Measurements from ENCODE around the gene LRFN2.

LRFN2 gene

GRCh38 chr6:40510442-40510841 is 76.7 kb downstream of the LRFN2 start:
- no peak for TF ChIP-seq CTCF (IDR thresholded peaks at IDR 0.05; ENCODE audit: borderline replicate concordance, control extremely low read depth, extremely low read depth, insufficient read depth, missing control alignments)
- DNase-seq (ENCODE audit: low spot score): no peak
- in situ Hi-C loops (cut with MboI; ENCODE audit: low sequenced_read_pairs, unreplicated experiment): no loop called here

GRCh38 chr6:40509716-40510260 is 77.4 kb downstream of the LRFN2 start:
- DNase-seq (ENCODE audit: low spot score): no peak
- in situ Hi-C loops (cut with MboI; ENCODE audit: low sequenced_read_pairs, unreplicated experiment): no loop called here
- TF ChIP-seq CTCF (IDR thresholded peaks at IDR 0.05; ENCODE audit: borderline replicate concordance, control extremely low read depth, extremely low read depth, insufficient read depth, missing control alignments): no peak

GRCh38 chr6:40509086-40509485 is 78.1 kb downstream of the LRFN2 start:
- DNase-seq (ENCODE audit: low spot score): no peak
- in situ Hi-C loops (cut with MboI; ENCODE audit: low sequenced_read_pairs, unreplicated experiment): no loop called here
- no peak for TF ChIP-seq CTCF (IDR thresholded peaks at IDR 0.05; ENCODE audit: borderline replicate concordance, control extremely low read depth, extremely low read depth, insufficient read depth, missing control alignments)

- no peak for DNase-seq (ENCODE audit: low spot score)
- in situ Hi-C loops (cut with MboI; ENCODE audit: low sequenced_read_pairs, unreplicated experiment): no loop called here
- TF ChIP-seq CTCF (IDR thresholded peaks at IDR 0.05; ENCODE audit: borderline replicate concordance, control extremely low read depth, extremely low read depth, insufficient read depth, missing control alignments): no peak
Observed at GRCh38 chr6:40506954-40507353, 80.2 kb downstream of the LRFN2 start.

- no peak for TF ChIP-seq CTCF (IDR thresholded peaks at IDR 0.05; ENCODE audit: borderline replicate concordance, control extremely low read depth, extremely low read depth, insufficient read depth, missing control alignments)
- no peak for DNase-seq (ENCODE audit: low spot score)
- in situ Hi-C loops (cut with MboI; ENCODE audit: low sequenced_read_pairs, unreplicated experiment): no loop called here
Observed at GRCh38 chr6:40505191-40505810, 81.9 kb downstream of the LRFN2 start.

- no peak for TF ChIP-seq CTCF (IDR thresholded peaks at IDR 0.05; ENCODE audit: borderline replicate concordance, control extremely low read depth, extremely low read depth, insufficient read depth, missing control alignments)
- DNase-seq (ENCODE audit: low spot score): no peak
- in situ Hi-C loops (cut with MboI; ENCODE audit: low sequenced_read_pairs, unreplicated experiment): no loop called here
Observed at GRCh38 chr6:40504274-40504673, 82.9 kb downstream of the LRFN2 start.
